Mesenchymal stem cell (in vitro differentiated cells and primary cell): ENCODE results near the gene ZNF593OS.
A peak's percentile ranks its signal among the peaks of the same experiment; 100 is the strongest.

Experiments used
- DNase-seq: peaks from one replicate; pipeline ENCODE4 v3.0.0-alpha.2; 2013
- H2AFZ ChIP-seq: one replicate; pipeline ENCODE4 v1.6.1; 2013; ENCODE audit warnings: low read depth, mild to moderate bottlenecking, control low read depth, inconsistent platforms, low read length, moderate library complexity
- H2AK5ac ChIP-seq: 2 replicates; pipeline ENCODE4 v1.6.1; 2013; ENCODE audit warnings: low read length, moderate library complexity, mild to moderate bottlenecking, inconsistent platforms; ENCODE audit not compliant: severe bottlenecking
- H2BK120ac ChIP-seq: one replicate; pipeline ENCODE4 v1.6.1; 2013; ENCODE audit warnings: low read depth, mild to moderate bottlenecking, inconsistent platforms, low read length, moderate library complexity
- H2BK12ac ChIP-seq, 2 experiments: one replicate each; pipeline ENCODE4 v1.6.1; 2013; ENCODE audit warnings: inconsistent platforms in 2 of 2, low read length in 2 of 2, mild to moderate bottlenecking in 2 of 2, moderate library complexity in 2 of 2, control low read depth in 1 of 2
- H2BK15ac ChIP-seq: one replicate; pipeline ENCODE4 v1.6.1; 2013; ENCODE audit warnings: mild to moderate bottlenecking, low read depth, inconsistent platforms; ENCODE audit not compliant: poor library complexity, severe bottlenecking
- H2BK5ac ChIP-seq: 2 replicates; pipeline ENCODE4 v1.6.1; 2013; ENCODE audit warnings: low read depth, mild to moderate bottlenecking, low read length, control low read depth, inconsistent platforms; ENCODE audit not compliant: poor library complexity, severe bottlenecking
- H3K14ac ChIP-seq, 2 experiments: one replicate each; pipeline ENCODE4 v1.6.1; 2013; ENCODE audit warnings: inconsistent platforms in 2 of 2, low read length in 2 of 2, control low read depth in 1 of 2, mild to moderate bottlenecking in 1 of 2, moderate library complexity in 1 of 2
- H3K18ac ChIP-seq, 2 experiments: one replicate each; pipeline ENCODE4 v1.6.1; 2013; ENCODE audit warnings: inconsistent platforms in 2 of 2, low read length in 2 of 2, control low read depth in 1 of 2, low read depth in 1 of 2, mild to moderate bottlenecking in 1 of 2
- H3K23ac ChIP-seq, 2 experiments: one replicate each; pipeline ENCODE4 v1.6.1; 2013; ENCODE audit warnings: inconsistent platforms in 2 of 2, low read length in 2 of 2, mild to moderate bottlenecking in 2 of 2, moderate library complexity in 2 of 2, control low read depth in 1 of 2
- H3K27ac ChIP-seq: 2 replicates; pipeline ENCODE4 v1.5.1; 2013; ENCODE audit warnings: mild to moderate bottlenecking, moderate library complexity, low read length, control low read depth, inconsistent platforms; ENCODE audit not compliant: poor library complexity, severe bottlenecking
- H3K27me3 ChIP-seq, 2 experiments: 2 replicates each; pipeline versions ENCODE4 v1.6.1 to v1.7.0; 2013; ENCODE audit warnings: low read length in 2 of 2, mild to moderate bottlenecking in 2 of 2, moderate library complexity in 2 of 2, control low read depth in 1 of 2, inconsistent platforms in 1 of 2; ENCODE audit not compliant: control insufficient read depth in 1 of 2, insufficient read depth in 1 of 2
- H3K36me3 ChIP-seq, 2 experiments: 2 replicates each; pipeline versions ENCODE4 v1.6.1 to v1.7.0; 2013; ENCODE audit warnings: low read length in 2 of 2, control low read depth in 1 of 2, inconsistent platforms in 1 of 2, low read depth in 1 of 2, mild to moderate bottlenecking in 1 of 2; ENCODE audit not compliant: insufficient read depth in 2 of 2, control insufficient read depth in 1 of 2
- H3K4ac ChIP-seq, 2 experiments: one replicate each; pipeline ENCODE4 v1.6.1; 2013; ENCODE audit warnings: inconsistent platforms in 2 of 2, low read length in 2 of 2, mild to moderate bottlenecking in 2 of 2, moderate library complexity in 2 of 2, control low read depth in 1 of 2, low read depth in 1 of 2
- H3K4me1 ChIP-seq: 2 replicates; pipeline ENCODE4 v1.6.1; 2013; ENCODE audit warnings: low read depth, low read length, control low read depth; ENCODE audit not compliant: control insufficient read depth, insufficient read depth
- H3K4me2 ChIP-seq: 2 replicates; pipeline ENCODE4 v1.6.1; 2013; ENCODE audit warnings: low read length, mild to moderate bottlenecking, inconsistent platforms; ENCODE audit not compliant: poor library complexity, severe bottlenecking
- H3K4me3 ChIP-seq, 2 experiments: 2 replicates each; pipeline versions ENCODE4 v1.5.1 to v1.7.0; 2013; ENCODE audit warnings: low read length in 2 of 2, mild to moderate bottlenecking in 2 of 2, control low read depth in 1 of 2, low read depth in 1 of 2; ENCODE audit not compliant: insufficient read depth in 1 of 2
- H3K79me1 ChIP-seq: replicated peaks from 2 replicates; pipeline ENCODE4 v1.6.1; 2013; ENCODE audit warnings: mild to moderate bottlenecking, control low read depth, low read length, inconsistent platforms; ENCODE audit not compliant: poor library complexity, severe bottlenecking
- H3K9ac ChIP-seq: 2 replicates; pipeline ENCODE4 v1.7.0; 2013; ENCODE audit warnings: mild to moderate bottlenecking, low read length, moderate library complexity
- H3K9me3 ChIP-seq: 2 replicates; pipeline ENCODE4 v1.7.0; 2013; ENCODE audit warnings: mild to moderate bottlenecking, low read length; ENCODE audit not compliant: control insufficient read depth
- H4K8ac ChIP-seq: one replicate; pipeline ENCODE4 v1.6.1; 2013; ENCODE audit warnings: inconsistent platforms, mild to moderate bottlenecking, low read length, moderate library complexity
- H4K91ac ChIP-seq: one replicate; pipeline ENCODE4 v1.6.1; 2013; ENCODE audit warnings: mild to moderate bottlenecking, low read length, inconsistent platforms
- WGBS: methylation state at CpG from one replicate; pipeline ENCODE4 v1.1.7; 2013; ENCODE audit warnings: mixed read lengths; 5-methylcytosine and 5-hydroxymethylcytosine counted together

ZNF593OS gene

GRCh38 chr1:26122988-26123973 is 48.4 kb downstream of the ZNF593OS start:
- Histone ChIP-seq H3K23ac (no peak overlapping the region), H2BK5ac (no peak overlapping the region), H3K4me1 (no peaks in the 10 kb centered on the region), H3K36me3 (peaks cover 4 to 18% of the 10 kb centered on the region in 2 experiments), H2AK5ac (no peak overlapping the region), H2BK12ac (no peak overlapping the region), H3K27ac (no peak overlapping the region), H3K9me3 (no peaks in the 10 kb centered on the region), H4K8ac (no peak overlapping the region), H3K9ac (peak overlapping the region; percentile 24), H4K91ac (no peak overlapping the region), H2BK120ac (no peak overlapping the region), H3K4ac (no peak overlapping the region), H3K18ac (no peak overlapping the region), H3K27me3 (peaks cover 0 to under 1% of the 10 kb centered on the region in 2 experiments), H2AFZ (no peak overlapping the region), H3K4me3 (no peak overlapping the region), H3K79me1 (peaks cover 3% of the 10 kb centered on the region), H3K4me2 (no peak overlapping the region), H3K14ac (no peak overlapping the region), H2BK15ac (no peak overlapping the region)
- peak; percentile 39 for DNase-seq
- 60% methylated on average over 2 of the region's 7 CpGs for WGBS

- Histone ChIP-seq H3K23ac (no peak overlapping the region), H3K4me1 (no peaks in the 10 kb centered on the region), H4K8ac (no peak overlapping the region), H2BK120ac (no peak overlapping the region), H2BK12ac (no peak overlapping the region), H3K9ac (peak overlapping the region; percentile 2), H3K4ac (no peak overlapping the region), H3K18ac (no peak overlapping the region), H3K9me3 (no peaks in the 10 kb centered on the region), H3K79me1 (peaks cover 5% of the 10 kb centered on the region), H4K91ac (no peak overlapping the region), H3K36me3 (peaks cover 4 to 26% of the 10 kb centered on the region in 2 experiments), H3K14ac (no peak overlapping the region), H2BK15ac (no peak overlapping the region), H2BK5ac (no peak overlapping the region), H3K4me3 (no peak overlapping the region), H3K27ac (no peak overlapping the region), H2AK5ac (no peak overlapping the region), H2AFZ (no peak overlapping the region), H3K4me2 (no peak overlapping the region), H3K27me3 (no peaks in the 10 kb centered on the region)
- DNase-seq, result peak; percentile 62
- WGBS, result 65% methylated on average over 4 of the region's 8 CpGs
Measured at GRCh38 chr1:26121854-26122773, 49.5 kb downstream of the ZNF593OS start.

GRCh38 chr1:26119892-26120608 is 51.6 kb downstream of the ZNF593OS start:
- Histone ChIP-seq H3K23ac (no peak overlapping the region), H3K18ac (no peak overlapping the region), H2AK5ac (no peak overlapping the region), H3K79me1 (peaks cover 8% of the 10 kb centered on the region), H3K4me3 (no peak overlapping the region), H3K4ac (no peak overlapping the region), H4K91ac (no peak overlapping the region), H2BK120ac (no peak overlapping the region), H3K9ac (no peak overlapping the region), H3K9me3 (no peaks in the 10 kb centered on the region), H2BK12ac (no peak overlapping the region), H2BK5ac (no peak overlapping the region), H3K36me3 (peaks cover 6 to 30% of the 10 kb centered on the region in 2 experiments), H4K8ac (no peak overlapping the region), H3K14ac (no peak overlapping the region), H3K27me3 (no peaks in the 10 kb centered on the region), H2AFZ (no peak overlapping the region), H3K4me2 (no peak overlapping the region), H3K4me1 (no peaks in the 10 kb centered on the region), H2BK15ac (no peak overlapping the region), H3K27ac (no peak overlapping the region)
- WGBS, result 78% methylated on average over 8 of the region's 9 CpGs
- no peak for DNase-seq
